Astrocyte (in vitro differentiated cells and primary cell): ENCODE results near the gene GIGYF1.

Experiments
- CTCF ChIP-seq: IDR thresholded peaks from 2 replicates; pipeline ENCODE4 v1.5.1; 2011; ENCODE audit warnings: low read depth, mild to moderate bottlenecking, inconsistent platforms, low read length, moderate library complexity; ENCODE audit not compliant: insufficient read depth
- EZH2 ChIP-seq: IDR thresholded peaks from 2 replicates; pipeline ENCODE4 v1.6.1; 2012; ENCODE audit warnings: mild to moderate bottlenecking, low read length, inconsistent platforms; ENCODE audit not compliant: insufficient read depth

- TF ChIP-seq CTCF (no peak), EZH2 (no peak)
Observed at GRCh38 chr7:100687261-100687660, 6.8 kb downstream of the GIGYF1 start.
